ENCODE data around the gene NOL7. TPM values are rescaled to one million over a fixed set of nuclear protein-coding genes. Genes with fewer than 3 reads are reported as not detected.

The NOL7 gene
- total and polyA plus RNA-seq, 2 of the 8 experiments (the other 6 are each of a cell fraction or from before 2014, with no cell fraction given), result 16.4 to 70.4 TPM

DNA sequence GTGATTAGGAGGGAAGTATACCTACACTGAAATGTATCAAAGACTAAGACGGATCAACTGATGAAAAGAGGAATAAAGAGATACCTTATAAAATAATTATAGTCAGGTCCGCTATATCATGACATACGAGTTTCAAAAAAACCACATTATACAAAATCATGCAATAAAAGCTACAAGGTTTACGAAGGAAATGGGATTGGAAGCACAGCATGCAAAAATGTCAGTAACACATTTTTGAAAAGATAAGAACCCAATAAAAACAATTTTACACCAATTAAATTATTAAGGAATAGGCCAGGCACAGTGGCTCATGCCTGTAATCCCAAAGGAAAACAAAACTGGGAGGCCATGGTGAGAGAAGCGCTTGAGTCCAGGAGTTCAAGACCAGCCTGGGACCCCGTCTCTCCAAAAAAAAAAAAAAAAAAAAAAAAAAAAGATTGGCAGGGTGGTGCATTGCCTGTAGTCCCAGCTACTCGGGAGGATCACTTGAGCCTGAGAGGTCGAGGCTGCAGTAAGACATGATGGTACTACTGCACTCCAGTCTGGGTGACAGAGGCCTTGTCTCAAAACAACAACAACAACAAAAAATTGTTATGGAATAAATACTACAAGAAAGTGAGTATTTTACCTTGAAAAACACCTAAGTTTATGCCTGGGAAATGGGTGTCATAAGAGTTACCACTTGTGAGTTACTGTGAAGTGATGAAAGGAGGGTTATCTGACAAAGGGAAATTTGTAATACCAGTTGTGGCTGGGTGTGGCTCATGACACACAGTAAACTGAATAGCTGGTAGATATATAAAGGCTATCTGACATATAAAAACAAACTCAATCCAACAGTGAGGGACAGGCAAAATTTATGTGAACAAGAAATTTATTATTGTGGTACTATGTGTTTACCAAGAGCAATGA is 51.3 kb downstream of the NOL7 start:
- no peaks in the 10 kb centered on the region for H3K9me3 ChIP-seq (ENCODE audit: insufficient read depth in 2 of 2, low read depth in 1 of 2, low read length in 1 of 2)
- H3K79me1 ChIP-seq (ENCODE audit: low read depth, low read length), result peaks cover 4% of the 10 kb centered on the region
- no peak overlapping the region for H3K4me3 ChIP-seq (ENCODE audit: extremely low read depth in 1 of 4, insufficient read depth in 2 of 4, low read depth in 3 of 4, low read length in 4 of 4)
- H2BK12ac ChIP-seq (ENCODE audit: low read depth, low read length), result no peak overlapping the region
- H3K23me2 ChIP-seq (ENCODE audit: low read depth, low read length), result no peaks in the 10 kb centered on the region
- H2BK5ac ChIP-seq (ENCODE audit: low read depth, low read length), result no peak overlapping the region
- no peak overlapping the region for H3K18ac ChIP-seq (ENCODE audit: extremely low read depth, low read length)
- DNase-seq (ENCODE audit: low read depth in 1 of 2, low spot score in 2 of 2) (no peak), FAIRE-seq (no peak)
- H4K8ac ChIP-seq (ENCODE audit: extremely low read depth, insufficient read depth, low read length), result no peak overlapping the region
- no peak overlapping the region for H3K14ac ChIP-seq (ENCODE audit: insufficient read length)
- no peaks in the 10 kb centered on the region for H3K27me3 ChIP-seq (replicated peaks in 1 of 4; ENCODE audit: control insufficient read depth in 3 of 4, extremely low read depth in 1 of 4, insufficient read depth in 3 of 4, low read length in 3 of 4)
- no peak overlapping the region for H3K56ac ChIP-seq (replicated peaks; ENCODE audit: insufficient read length, low read depth, low read length)
- no peak overlapping the region for H2BK15ac ChIP-seq (ENCODE audit: low read length)
- no peak overlapping the region for H2AK5ac ChIP-seq (ENCODE audit: low read depth, low read length)
- CTCF ChIA-PET (ENCODE audit: partially characterized antibody), result interaction anchor here (0.6 kb wide), 3 partner anchors 105 to 268 kb away, joined by 3 to 5 read pairs (median 3); no protein-coding TSS in a partner anchor
- no peak overlapping the region for H3K23ac ChIP-seq (ENCODE audit: insufficient read length)
- WGBS, 2 experiments (ENCODE audit: extremely low coverage in 1 of 2, insufficient coverage in 1 of 2, insufficient read length in 1 of 2, insufficient replicate concordance in 2 of 2, low coverage in 1 of 2, low lambda C conversion rate in 2 of 2, missing lambda C conversion rate in 1 of 2), result 90% methylated on average over 8 of the region's 8 CpGs; no CpG with 5 or more reads in 1 of the 2 experiments
- peaks cover 0 to 3% (median under 1%) of the 10 kb centered on the region in 4 experiments; a peak in 3 of 7 replicates for H3K4me1 ChIP-seq (replicated peaks in 1 of 4; ENCODE audit: control insufficient read depth in 3 of 4, insufficient read depth in 4 of 4, low read length in 3 of 4)
- POLR2A ChIA-PET (ENCODE audit: partially characterized antibody), result interaction anchor here (1.1 kb wide), 1 partner anchor 35 kb away, joined by 4 read pairs; no protein-coding TSS in a partner anchor
- no peak overlapping the region for H4K91ac ChIP-seq (replicated peaks; ENCODE audit: insufficient read length, low read length)
- H2BK20ac ChIP-seq (ENCODE audit: low read length), result no peak overlapping the region
- no peaks in the 10 kb centered on the region for H4K20me1 ChIP-seq (replicated peaks in 1 of 2; ENCODE audit: control insufficient read depth in 1 of 2, insufficient read depth in 2 of 2, low read length in 2 of 2)
- no peaks in the 10 kb centered on the region; a peak in 1 of 8 replicates for H3K36me3 ChIP-seq (ENCODE audit: control insufficient read depth in 2 of 4, insufficient read depth in 4 of 4, low read length in 3 of 4)
- H3K27ac ChIP-seq (ENCODE audit: low read depth, low read length), result no peak overlapping the region
- no peak overlapping the region for H2AFZ ChIP-seq (ENCODE audit: low read length)
- H3K4ac ChIP-seq (replicated peaks; ENCODE audit: insufficient read length, low read depth, low read length), result no peak overlapping the region
- H3K9ac ChIP-seq (replicated peaks in 1 of 4; ENCODE audit: extremely low read depth in 1 of 4, low read depth in 3 of 4, low read length in 3 of 4), result no peak overlapping the region
- H3K4me2 ChIP-seq (ENCODE audit: insufficient read depth in 1 of 2, low read depth in 2 of 2, low read length in 2 of 2), result no peak overlapping the region
- no peak overlapping the region for H2BK120ac ChIP-seq (replicated peaks; ENCODE audit: low read depth, low read length)
- no peak for TF ChIP-seq ASH2L (IDR thresholded peaks at IDR 0.05; ENCODE audit: low read length)
- no peak for TF ChIP-seq HDAC6 (IDR thresholded peaks at IDR 0.05; ENCODE audit: low read depth, low read length)
- no peak for TF ChIP-seq SRF (IDR thresholded peaks at IDR 0.05; ENCODE audit: low read depth, low read length)
- no peak for TF ChIP-seq CBX8 (IDR thresholded peaks at IDR 0.05; ENCODE audit: borderline replicate concordance, low read depth, low read length)
- TF ChIP-seq CBX5 (IDR thresholded peaks at IDR 0.05; ENCODE audit: low read depth, low read length), result no peak
- TF ChIP-seq RXRA (IDR thresholded peaks at IDR 0.05; ENCODE audit: insufficient read depth, low read depth, low read length), result no peak
- TF ChIP-seq, protein P1, sequence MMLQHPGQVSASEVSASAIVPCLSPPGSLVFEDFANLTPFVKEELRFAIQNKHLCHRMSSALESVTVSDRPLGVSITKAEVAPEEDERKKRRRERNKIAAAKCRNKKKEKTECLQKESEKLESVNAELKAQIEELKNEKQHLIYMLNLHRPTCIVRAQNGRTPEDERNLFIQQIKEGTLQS (IDR thresholded peaks at IDR 0.05; ENCODE audit: insufficient read depth, low read depth, low read length), result no peak
- no peak for TF ChIP-seq POLR2AphosphoS5 (IDR thresholded peaks at IDR 0.05; ENCODE audit: low read depth, low read length)
- no peak for TF ChIP-seq EZH2 (IDR thresholded peaks at IDR 0.05; ENCODE audit: low read depth, low read length, severe bottlenecking)
- TF ChIP-seq EGR1 (IDR thresholded peaks at IDR 0.05; ENCODE audit: borderline replicate concordance, low read depth, low read length), result no peak
- no peak for TF ChIP-seq KDM4A (IDR thresholded peaks at IDR 0.05; ENCODE audit: low read depth, low read length, severe bottlenecking)
- peaks cover 0 to 97% of the 10 kb centered on the region in 2 experiments; a peak in 2 of 4 replicates for H3K79me2 ChIP-seq (ENCODE audit: control insufficient read depth in 1 of 2, insufficient read depth in 2 of 2, low read length in 2 of 2)
- H4K5ac ChIP-seq (ENCODE audit: insufficient read length, low read depth, low read length), result no peak overlapping the region
